IMR-90 (cell line): ENCODE measurements around the gene ALDH2. TPM values are rescaled to one million over a fixed set of nuclear protein-coding genes. Genes with fewer than 3 reads are reported as not detected.

Experiments
- ATAC-seq: fragments of 200-7000 bp; cut with Tn5 transposase; 2 replicates; pipeline ENCODE4 v1.9.1; 2020; ENCODE audit warnings: low read depth, mild to moderate bottlenecking, moderate library complexity
- BruUV-seq: library from RNA; stranded (reverse); fragments of 400-500 nt; replicated peaks from 2 replicates; lab custom pipeline; 2021; lab: Mats Ljungman, UMichigan
- CTCF ChIA-PET: fragments of 300-600 bp; formaldehyde crosslinking; extraction: SDS; loops from one replicate; lab custom pipeline; 2021; ENCODE audit warnings: antibody characterized with exemption; lab: Yijun Ruan, JAX
- POLR2A ChIA-PET: fragments of 300-600 bp; sonication (Branson Sonifier 250); formaldehyde crosslinking; loops from one replicate; lab custom pipeline; 2022; ENCODE audit warnings: antibody characterized with exemption; ENCODE audit not compliant: unreplicated experiment; lab: Charles Lee
- DNase-seq: peaks from one replicate; pipeline ENCODE4 v3.0.0; 2013
- H2AFZ ChIP-seq: replicated peaks from 2 replicates; pipeline ENCODE3; 2013; ENCODE audit warnings: low read length, mild to moderate bottlenecking; ENCODE audit not compliant: poor library complexity
- H2AK5ac ChIP-seq: 2 replicates; pipeline ENCODE4 v1.6.1; 2013; ENCODE audit warnings: low read depth, low read length, inconsistent platforms
- H2AK9ac ChIP-seq: replicated peaks from 2 replicates; pipeline ENCODE3; 2013; ENCODE audit warnings: mild to moderate bottlenecking, low read depth, low read length, moderate library complexity; ENCODE audit not compliant: poor library complexity
- H2BK120ac ChIP-seq: 2 replicates; pipeline ENCODE4 v1.6.1; 2013; ENCODE audit warnings: low read depth, low read length, inconsistent platforms
- H2BK15ac ChIP-seq: 3 replicates; pipeline ENCODE4 v1.6.1; 2013; ENCODE audit warnings: low read depth, low read length, inconsistent platforms
- H2BK20ac ChIP-seq: 2 replicates; pipeline ENCODE4 v1.6.1; 2013; ENCODE audit warnings: low read depth, mild to moderate bottlenecking, inconsistent platforms, low read length, moderate library complexity
- H2BK5ac ChIP-seq: 2 replicates; pipeline ENCODE4 v1.6.1; 2013; ENCODE audit warnings: mild to moderate bottlenecking, low read depth, low read length, inconsistent platforms; ENCODE audit not compliant: poor library complexity, severe bottlenecking
- H3K14ac ChIP-seq: replicated peaks from 2 replicates; pipeline ENCODE4 v1.6.1; 2013; ENCODE audit warnings: low read depth, low read length, inconsistent platforms
- H3K18ac ChIP-seq: 2 replicates; pipeline ENCODE4 v1.6.1; 2013; ENCODE audit warnings: low read depth, low read length, control low read depth
- H3K23ac ChIP-seq: 2 replicates; pipeline ENCODE4 v1.6.1; 2013; ENCODE audit warnings: low read depth, low read length, inconsistent platforms
- H3K27ac ChIP-seq: 2 replicates; pipeline ENCODE4 v1.5.1; 2013; ENCODE audit warnings: mild to moderate bottlenecking, control low read depth, low read length; ENCODE audit not compliant: insufficient read depth
- H3K27me3 ChIP-seq: 2 replicates; pipeline ENCODE4 v1.6.1; 2013; ENCODE audit warnings: low read length; ENCODE audit not compliant: control insufficient read depth, insufficient read depth
- H3K36me3 ChIP-seq: 2 replicates; pipeline ENCODE4 v1.6.1; 2013; ENCODE audit warnings: low read length, mixed read lengths; ENCODE audit not compliant: control insufficient read depth, insufficient read depth
- H3K4ac ChIP-seq: 2 replicates; pipeline ENCODE4 v1.6.1; 2013; ENCODE audit warnings: low read depth, low read length, inconsistent platforms
- H3K4me1 ChIP-seq: 2 replicates; pipeline ENCODE4 v1.6.1; 2013; ENCODE audit warnings: low read length, mixed read lengths; ENCODE audit not compliant: control insufficient read depth, insufficient read depth
- H3K4me2 ChIP-seq: 2 replicates; pipeline ENCODE4 v1.6.1; 2013; ENCODE audit warnings: low read depth, mild to moderate bottlenecking, control low read depth, low read length, moderate library complexity
- H3K4me3 ChIP-seq: 2 replicates; pipeline ENCODE4 v1.5.1; 2013; ENCODE audit warnings: low read depth, mild to moderate bottlenecking, control low read depth, low read length, moderate library complexity; ENCODE audit not compliant: insufficient read depth
- H3K56ac ChIP-seq: 2 replicates; pipeline ENCODE4 v1.6.1; 2013; ENCODE audit warnings: low read length, inconsistent platforms; ENCODE audit not compliant: insufficient read depth; ENCODE audit errors: extremely low read depth
- H3K79me1 ChIP-seq, 2 experiments: 2 replicates each; pipeline ENCODE4 v1.6.1; 2013; ENCODE audit warnings: low read length in 2 of 2, inconsistent platforms in 1 of 2, low read depth in 1 of 2
- H3K9ac ChIP-seq: 2 replicates; pipeline ENCODE4 v1.6.1; 2013; ENCODE audit warnings: low read depth, low read length, control low read depth
- H3K9me1 ChIP-seq: 2 replicates; pipeline ENCODE4 v1.6.1; 2013; ENCODE audit warnings: low read length, inconsistent platforms; ENCODE audit not compliant: insufficient read depth
- H3K9me3 ChIP-seq: 2 replicates; pipeline ENCODE4 v1.6.1; 2013; ENCODE audit warnings: low read length; ENCODE audit not compliant: control insufficient read depth, insufficient read depth
- H4K20me1 ChIP-seq: 2 replicates; pipeline ENCODE4 v1.6.1; 2013; ENCODE audit warnings: low read length, inconsistent platforms; ENCODE audit not compliant: insufficient read depth
- H4K5ac ChIP-seq: 2 replicates; pipeline ENCODE4 v1.6.1; 2013; ENCODE audit warnings: mild to moderate bottlenecking, low read depth, low read length, control low read depth
- H4K8ac ChIP-seq, 2 experiments: 2 replicates each; pipeline ENCODE4 v1.6.1; 2013; ENCODE audit warnings: low read depth in 2 of 2, low read length in 2 of 2, control low read depth in 1 of 2, inconsistent platforms in 1 of 2
- H4K91ac ChIP-seq: 2 replicates; pipeline ENCODE4 v1.6.1; 2013; ENCODE audit warnings: low read depth, low read length, inconsistent platforms; ENCODE audit not compliant: insufficient read depth
- BHLHE40 ChIP-seq: fragments of 150-350 bp; IDR thresholded peaks from 2 replicates; pipeline ENCODE4 v1.6.1; 2016; ENCODE audit warnings: mild to moderate bottlenecking, low read depth, low read length
- CEBPB ChIP-seq: IDR thresholded peaks from 2 replicates; pipeline ENCODE4 v1.6.1; 2012; ENCODE audit warnings: low read depth, low read length, improper control_type of control experiment
- CHD1 ChIP-seq: IDR thresholded peaks from 2 replicates; pipeline ENCODE4 v1.6.1; 2012; ENCODE audit warnings: low read depth, low read length, improper control_type of control experiment
- ELK1 ChIP-seq: fragments of 150-350 bp; IDR thresholded peaks from 2 replicates; pipeline ENCODE4 v1.6.1; 2016; ENCODE audit warnings: low read depth, mild to moderate bottlenecking, low read length, moderate library complexity, borderline replicate concordance
- FOS ChIP-seq: fragments of 150-350 bp; IDR thresholded peaks from 2 replicates; pipeline ENCODE4 v1.6.1; 2016; ENCODE audit warnings: low read depth, low read length
- MAFK ChIP-seq: IDR thresholded peaks from 2 replicates; pipeline ENCODE4 v1.6.1; 2012; ENCODE audit warnings: low read depth, low read length, improper control_type of control experiment
- MAZ ChIP-seq: IDR thresholded peaks from 2 replicates; pipeline ENCODE4 v1.6.1; 2012; ENCODE audit warnings: low read depth, mild to moderate bottlenecking, low read length, improper control_type of control experiment, moderate library complexity, borderline replicate concordance
- MXI1 ChIP-seq: IDR thresholded peaks from 2 replicates; pipeline ENCODE4 v1.6.1; 2012; ENCODE audit warnings: low read depth, mild to moderate bottlenecking, low read length, moderate library complexity, borderline replicate concordance
- NFE2L2 ChIP-seq: fragments of 150-350 bp; IDR thresholded peaks from 2 replicates; pipeline ENCODE4 v1.6.1; 2016; ENCODE audit warnings: low read depth, mild to moderate bottlenecking, low read length
- POLR2A ChIP-seq: IDR thresholded peaks from 2 replicates; pipeline ENCODE4 v1.6.1; 2012; ENCODE audit warnings: mild to moderate bottlenecking, low read depth, low read length
- RAD21 ChIP-seq: IDR thresholded peaks from 2 replicates; pipeline ENCODE4 v1.6.1; 2012; ENCODE audit warnings: low read length, improper control_type of control experiment
- RCOR1 ChIP-seq: IDR thresholded peaks from 2 replicates; pipeline ENCODE4 v1.6.1; 2012; ENCODE audit warnings: mild to moderate bottlenecking, low read length, improper control_type of control experiment; ENCODE audit not compliant: insufficient replicate concordance
- RFX5 ChIP-seq: IDR thresholded peaks from 2 replicates; pipeline ENCODE4 v1.8.0; 2012; ENCODE audit warnings: low read depth, mild to moderate bottlenecking, low read length, moderate library complexity
- SMC3 ChIP-seq: fragments of 150-350 bp; IDR thresholded peaks from 2 replicates; pipeline ENCODE4 v1.6.1; 2016; ENCODE audit warnings: low read depth, mild to moderate bottlenecking, antibody characterized with exemption, low read length, moderate library complexity
- USF2 ChIP-seq: fragments of 150-350 bp; IDR thresholded peaks from 2 replicates; pipeline ENCODE4 v1.6.1; 2017; ENCODE audit warnings: mild to moderate bottlenecking, antibody characterized with exemption, low read length, low read depth
- WGBS, 2 experiments: methylation state at CpG; one replicate each; pipeline versions ENCODE4 v1.1.5 to v1.1.7; 2013; ENCODE audit warnings: missing lambda C conversion rate in 2 of 2; ENCODE audit not compliant: insufficient read length in 1 of 2; ENCODE audit errors: extremely low coverage in 2 of 2; 5-methylcytosine and 5-hydroxymethylcytosine counted together
- dilution Hi-C: fragments of 300-500 bp; cut with HindIII; formaldehyde crosslinking; loops from one replicate; pipeline ENCODE4 v1.14.3; 2018; ENCODE audit warnings: low sequenced_read_pairs; ENCODE audit not compliant: unreplicated experiment
- in situ Hi-C: fragments of 300-500 bp; cut with MboI; formaldehyde crosslinking; loops from 3 replicates; pipeline ENCODE4 v1.14.3; 2019; ENCODE audit warnings: low sequenced_read_pairs, inconsistent platforms, mixed read lengths
- intact Hi-C: fragments of 100-400 bp; cut with micrococcal nuclease; formaldehyde crosslinking; loops from 2 replicates; pipeline ENCODE4 v1.10.0; 2022
- polyA plus RNA-seq, 3 experiments: library from polyadenylated mRNA; depleted of rRNA; stranded (reverse); fragments of >200 nt; gene quantifications; 2 replicates each; pipeline ENCODE4 v1.2.3, GENCODE V29; 2012; ENCODE audit warnings: low replicate concordance in 1 of 3
- total RNA-seq: library from RNA; depleted of rRNA; stranded (reverse); fragments of >200 nt; gene quantifications from 2 replicates; pipeline ENCODE4 v1.2.3, GENCODE V29; 2012
- TF ChIP-seq, protein P1 (sequence below): conservative IDR thresholded peaks from 2 replicates; pipeline ENCODE4 v1.5.1; 2012; ENCODE audit warnings: mild to moderate bottlenecking, low read depth, low read length, improper control_type of control experiment

Gene ALDH2
- total and polyA plus RNA-seq, 2 of the 4 experiments (the other 2 are of a cell fraction) = 16.0 to 41.2 TPM

DNA sequence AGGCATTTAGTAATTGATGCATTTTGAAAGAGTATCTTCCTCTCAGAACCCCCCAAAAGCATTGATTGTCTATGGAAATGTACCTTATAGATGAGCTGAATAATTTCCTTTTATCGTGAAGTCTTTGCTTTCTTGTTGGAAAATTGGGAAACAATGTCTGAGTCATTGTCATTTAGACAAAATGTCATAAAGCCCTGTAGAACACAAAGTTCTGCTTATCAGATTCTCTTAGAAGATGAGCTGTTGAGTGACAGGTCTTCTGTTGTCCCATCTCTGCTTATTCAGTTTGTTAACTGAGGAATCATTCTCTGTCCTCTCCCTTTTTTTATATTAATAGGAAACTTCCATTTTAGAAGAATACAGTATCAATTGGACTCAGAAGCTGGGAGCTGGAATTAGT is 98.2 kb downstream of the ALDH2 start:
- CTCF ChIA-PET = interaction anchor here (0.6 kb wide), 1 partner anchor 188 kb away, joined by 4 read pairs; no protein-coding TSS in a partner anchor
- in situ Hi-C loops = no loop called here

More for the DNA sequence above, 98.2 kb downstream of the ALDH2 start:
- Histone ChIP-seq H2AK9ac (no peak overlapping the region), H3K14ac (no peak overlapping the region), H2BK5ac (no peak overlapping the region), H3K27me3 (no peaks in the 10 kb centered on the region), H3K4ac (no peak overlapping the region), H4K20me1 (peaks cover 21% of the 10 kb centered on the region), H2BK15ac (no peak overlapping the region), H2BK120ac (no peak overlapping the region), H3K9ac (no peak overlapping the region), H3K56ac (no peak overlapping the region), H3K4me2 (no peak overlapping the region), H3K27ac (no peak overlapping the region), H3K9me1 (peaks cover 7% of the 10 kb centered on the region; the same call in 1 of the 2 replicates), H3K18ac (no peak overlapping the region), H3K36me3 (peaks cover 18% of the 10 kb centered on the region), H4K8ac (no peak overlapping the region), H3K4me1 (no peaks in the 10 kb centered on the region), H3K23ac (no peak overlapping the region), H2BK20ac (no peak overlapping the region), H4K5ac (no peak overlapping the region), H2AFZ (no peak overlapping the region), H3K4me3 (no peak overlapping the region), H3K79me1 (peaks cover 19 to 36% of the 10 kb centered on the region in 2 experiments), H3K9me3 (no peaks in the 10 kb centered on the region), H2AK5ac (no peak overlapping the region), H4K91ac (no peak overlapping the region)
- intact Hi-C loops (no loop called here), dilution Hi-C loops (no loop called here)
- DNase-seq (no peak), ATAC-seq (no peak)
- TF ChIP-seq RCOR1 (no peak), RFX5 (no peak), FOS (no peak), NFE2L2 (no peak), POLR2A (no peak), SMC3 (no peak), CHD1 (no peak), MXI1 (no peak), CEBPB (no peak), RAD21 (no peak), ELK1 (no peak), MAZ (no peak), BHLHE40 (no peak), USF2 (no peak), MAFK (no peak)
- TF ChIP-seq, protein P1, sequence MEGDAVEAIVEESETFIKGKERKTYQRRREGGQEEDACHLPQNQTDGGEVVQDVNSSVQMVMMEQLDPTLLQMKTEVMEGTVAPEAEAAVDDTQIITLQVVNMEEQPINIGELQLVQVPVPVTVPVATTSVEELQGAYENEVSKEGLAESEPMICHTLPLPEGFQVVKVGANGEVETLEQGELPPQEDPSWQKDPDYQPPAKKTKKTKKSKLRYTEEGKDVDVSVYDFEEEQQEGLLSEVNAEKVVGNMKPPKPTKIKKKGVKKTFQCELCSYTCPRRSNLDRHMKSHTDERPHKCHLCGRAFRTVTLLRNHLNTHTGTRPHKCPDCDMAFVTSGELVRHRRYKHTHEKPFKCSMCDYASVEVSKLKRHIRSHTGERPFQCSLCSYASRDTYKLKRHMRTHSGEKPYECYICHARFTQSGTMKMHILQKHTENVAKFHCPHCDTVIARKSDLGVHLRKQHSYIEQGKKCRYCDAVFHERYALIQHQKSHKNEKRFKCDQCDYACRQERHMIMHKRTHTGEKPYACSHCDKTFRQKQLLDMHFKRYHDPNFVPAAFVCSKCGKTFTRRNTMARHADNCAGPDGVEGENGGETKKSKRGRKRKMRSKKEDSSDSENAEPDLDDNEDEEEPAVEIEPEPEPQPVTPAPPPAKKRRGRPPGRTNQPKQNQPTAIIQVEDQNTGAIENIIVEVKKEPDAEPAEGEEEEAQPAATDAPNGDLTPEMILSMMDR = no peak
- no CpG with 5 or more reads among the region's 1 CpG for WGBS, 2 experiments
- POLR2A ChIA-PET = no interaction called here
- no TSS peak for BruUV-seq
